SK-N-MC (cell line): Measurements from ENCODE around the gene STAG3.

Source experiments
- EZH2 ChIP-seq: fragments of 200-600 bp; sonication (generic); IDR thresholded peaks from one replicate; pipeline ENCODE4 v1.6.1; 2017; ENCODE audit warnings: antibody characterized with exemption
- POLR2AphosphoS5 ChIP-seq: IDR thresholded peaks from 2 replicates; pipeline ENCODE4 v1.6.1; 2012; ENCODE audit warnings: mild to moderate bottlenecking, low read depth, low read length, borderline replicate concordance

DNA sequence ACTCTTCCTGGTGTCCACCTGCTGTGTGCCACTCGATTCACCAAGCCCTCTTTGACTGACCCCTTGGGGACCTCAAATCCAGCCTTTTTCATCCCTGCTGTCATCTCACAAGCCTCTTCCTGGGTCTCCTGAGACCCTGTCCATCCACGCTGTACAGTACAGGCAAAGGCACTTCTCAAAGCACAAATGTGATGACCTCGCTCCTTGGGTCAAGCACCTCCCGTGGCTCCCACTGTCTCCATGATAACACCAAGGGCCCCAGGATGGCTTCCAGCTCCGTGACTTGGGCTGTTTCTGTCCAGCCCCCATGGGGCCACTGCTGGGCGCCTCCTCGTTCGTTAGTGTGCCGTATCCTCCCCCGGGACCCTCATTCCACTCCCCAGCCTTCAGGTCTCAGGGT, 70.8 kb downstream of the STAG3 start:
- TF ChIP-seq EZH2 (no peak), POLR2AphosphoS5 (no peak)
